A673 (cell line): ENCODE results near the gene GABRG3. TPM values are rescaled to one million over a fixed set of nuclear protein-coding genes. Genes with fewer than 3 reads are reported as not detected.

Experiments used
- BruUV-seq: library from RNA; stranded (reverse); fragments of 400-500 nt; replicated peaks from 2 replicates; lab custom pipeline; 2021; lab: Mats Ljungman, UMichigan
- CTCF ChIA-PET: fragments of 300-600 bp; sonication (Branson Sonifier 250); formaldehyde crosslinking; loops from one replicate; lab custom pipeline; 2022; ENCODE audit warnings: antibody characterized with exemption; lab: Charles Lee
- POLR2A ChIA-PET: fragments of 300-600 bp; sonication (Branson Sonifier 250); formaldehyde crosslinking; loops from one replicate; lab custom pipeline; 2022; ENCODE audit warnings: antibody characterized with exemption; ENCODE audit not compliant: low non-redundant PET; lab: Charles Lee
- DNase-seq: peaks from one replicate; pipeline ENCODE4 v3.0.0-alpha.2; 2015; ENCODE audit warnings: low spot score
- H3K27ac ChIP-seq: fragments of 200-600 bp; sonication (generic); 2 replicates; pipeline ENCODE4 v1.5.1; 2016; ENCODE audit warnings: mixed run types, low read depth, mild to moderate bottlenecking, mixed read lengths, antibody characterized with exemption, low read length; ENCODE audit not compliant: poor library complexity, severe bottlenecking
- H3K27me3 ChIP-seq: fragments of 200-600 bp; sonication (generic); replicated peaks from 2 replicates; pipeline ENCODE4 v1.6.1; 2017; ENCODE audit warnings: mixed run types, low read depth, mild to moderate bottlenecking, mixed read lengths, antibody characterized with exemption, low read length; ENCODE audit not compliant: insufficient read depth, poor library complexity
- H3K36me3 ChIP-seq: fragments of 200-600 bp; sonication (generic); 2 replicates; pipeline ENCODE4 v1.6.1; 2016; ENCODE audit warnings: mixed run types, mild to moderate bottlenecking, mixed read lengths, antibody characterized with exemption, low read length; ENCODE audit not compliant: insufficient read depth, poor library complexity, severe bottlenecking
- H3K4me1 ChIP-seq: fragments of 200-600 bp; sonication (generic); 2 replicates; pipeline ENCODE4 v1.6.1; 2017; ENCODE audit warnings: mixed run types, mild to moderate bottlenecking, mixed read lengths, antibody characterized with exemption, low read length; ENCODE audit not compliant: insufficient read depth, poor library complexity, severe bottlenecking
- H3K4me3 ChIP-seq: fragments of 200-600 bp; sonication (generic); 2 replicates; pipeline ENCODE4 v1.5.1; 2016; ENCODE audit warnings: low read depth, mixed run types, mild to moderate bottlenecking, mixed read lengths, low read length; ENCODE audit not compliant: poor library complexity, severe bottlenecking
- H3K9me3 ChIP-seq: fragments of 200-600 bp; sonication (generic); 2 replicates; pipeline ENCODE4 v1.6.1; 2016; ENCODE audit warnings: mixed run types, low read depth, mild to moderate bottlenecking, mixed read lengths, antibody characterized with exemption, low read length; ENCODE audit not compliant: poor library complexity, severe bottlenecking
- CTCF ChIP-seq: fragments of 300-800, 200-600 bp; sonication (generic); conservative IDR thresholded peaks from 2 replicates; pipeline ENCODE4 v1.5.1; 2017; ENCODE audit warnings: low read depth, mild to moderate bottlenecking, antibody characterized with exemption, low read length, moderate library complexity, mixed read lengths
- EZH2 ChIP-seq: fragments of 200-600 bp; sonication (generic); IDR thresholded peaks from 2 replicates; pipeline ENCODE4 v1.6.1; 2017; ENCODE audit warnings: borderline replicate concordance, low read depth, mild to moderate bottlenecking, mixed read lengths, antibody characterized with exemption, low read length; ENCODE audit not compliant: poor library complexity, severe bottlenecking
- intact Hi-C: fragments of 100-400 bp; cut with micrococcal nuclease; formaldehyde crosslinking; loops from one replicate; pipeline ENCODE4 v1.10.0; 2022; ENCODE audit not compliant: unreplicated experiment
- total RNA-seq: library from RNA; stranded (reverse); gene quantifications from 2 replicates; pipeline ENCODE4 v1.2.3, GENCODE V29; 2021

GABRG3 gene
- total RNA-seq, 1 experiment from 2014 or later = not detected

GRCh38 chr15:27463525-27464088, 492.6 kb downstream of the GABRG3 start:
- Histone ChIP-seq H3K4me3 (no peak overlapping the region), H3K9me3 (peaks cover 24% of the 10 kb centered on the region), H3K27me3 (no peaks in the 10 kb centered on the region), H3K4me1 (no peaks in the 10 kb centered on the region), H3K27ac (no peak overlapping the region), H3K36me3 (no peaks in the 10 kb centered on the region)
- CTCF ChIA-PET = no interaction called here
- POLR2A ChIA-PET = no interaction called here
- TF ChIP-seq CTCF (no peak), EZH2 (no peak)
- DNase-seq = no peak
- intact Hi-C loops = no loop called here
- BruUV-seq = no TSS peak

GRCh38 chr15:27464941-27465612, 494.1 kb downstream of the GABRG3 start:
- no peak overlapping the region for H3K27ac ChIP-seq
- no peaks in the 10 kb centered on the region for H3K36me3 ChIP-seq
- H3K4me1 ChIP-seq = no peaks in the 10 kb centered on the region
- no peak for DNase-seq
- peaks cover 24% of the 10 kb centered on the region for H3K9me3 ChIP-seq
- intact Hi-C loops = no loop called here
- TF ChIP-seq EZH2 = no peak
- no peak for TF ChIP-seq CTCF
- H3K27me3 ChIP-seq = no peaks in the 10 kb centered on the region
- BruUV-seq = no TSS peak
- ChIA-PET CTCF (no interaction called here), POLR2A (no interaction called here)
- no peak overlapping the region for H3K4me3 ChIP-seq

GRCh38 chr15:27466758-27467157, 495.8 kb downstream of the GABRG3 start:
- BruUV-seq = no TSS peak
- Histone ChIP-seq H3K27ac (no peak overlapping the region), H3K27me3 (no peaks in the 10 kb centered on the region), H3K4me1 (no peaks in the 10 kb centered on the region), H3K9me3 (peaks cover 32% of the 10 kb centered on the region), H3K36me3 (no peaks in the 10 kb centered on the region), H3K4me3 (no peak overlapping the region)
- intact Hi-C loops = no loop called here
- ChIA-PET POLR2A (no interaction called here), CTCF (no interaction called here)
- no peak for DNase-seq
- TF ChIP-seq CTCF = no peak
- TF ChIP-seq EZH2 = no peak
